Breast epithelium (tissue), 4 donors: ENCODE data around the gene RAI1. TPM values are rescaled to one million over a fixed set of nuclear protein-coding genes. Genes with fewer than 3 reads are reported as not detected.

Source experiments
- DNase-seq, 2 donors: peaks; one replicate each; pipeline ENCODE4 v3.0.0-alpha.2; 2019; ENCODE audit warnings: low spot score in 2 of 2
- H3K27ac ChIP-seq, 2 donors: fragments of 200-600 bp; sonication (generic) in 1 of 2; one replicate each; pipeline ENCODE4 v1.5.1; 2016 to 2019; ENCODE audit warnings: mild to moderate bottlenecking in 1 of 2
- H3K27me3 ChIP-seq, 2 donors: fragments of 200-600 bp; sonication (generic) in 1 of 2; one replicate each; pipeline versions ENCODE4 v1.5.1 to v1.6.0; 2017 to 2019; ENCODE audit warnings: control low read depth in 1 of 2, mild to moderate bottlenecking in 1 of 2
- H3K36me3 ChIP-seq: fragments of 200-600 bp; one replicate; pipeline ENCODE4 v1.5.1; 2019
- H3K4me1 ChIP-seq, 2 donors: fragments of 200-600 bp; sonication (generic); one replicate each; pipeline ENCODE4 v1.5.1; 2016 to 2019; ENCODE audit warnings: control low read depth in 1 of 2
- H3K4me3 ChIP-seq, 3 donors: fragments of 200-600 bp; sonication (generic); 1 replicate in 2 of 3; 2 replicates in 1 of 3; pipeline ENCODE4 v1.5.1; 2016 to 2019; ENCODE audit warnings: mild to moderate bottlenecking in 3 of 3, moderate library complexity in 2 of 3
- H3K9me3 ChIP-seq, 2 donors: fragments of 200-600 bp; sonication (generic) in 1 of 2; one replicate each; pipeline ENCODE4 v1.5.1; 2016 to 2019; ENCODE audit warnings: control low read depth in 1 of 2
- POLR2A ChIP-seq: fragments of 450-650 bp; IDR thresholded peaks from one replicate; pipeline ENCODE4 v1.6.1; 2016; ENCODE audit warnings: antibody characterized with exemption, mild to moderate bottlenecking, moderate library complexity
- POLR2AphosphoS5 ChIP-seq, 3 donors: sonication (generic); formaldehyde crosslinking; IDR thresholded peaks; one replicate each; pipeline ENCODE4 v1.6.1; 2017; ENCODE audit warnings: antibody characterized with exemption in 3 of 3
- intact Hi-C: fragments of 100-400 bp; cut with DNase I; formaldehyde crosslinking; loops from one replicate; pipeline ENCODE4 v1.15.1; 2023; ENCODE audit warnings: low total_unique reads
- total RNA-seq, 3 donors: library from RNA; depleted of rRNA; stranded (reverse); fragments of >200 nt; gene quantifications; one replicate each; pipeline ENCODE4 v1.1.0, GENCODE V29; 2016
- TF ChIP-seq, protein P1 (sequence below), 3 donors: fragments of 450-650 bp; IDR thresholded peaks; one replicate each; pipeline ENCODE4 v1.5.1; 2016 to 2017; ENCODE audit warnings: antibody characterized with exemption in 3 of 3, mild to moderate bottlenecking in 3 of 3, moderate library complexity in 3 of 3

Gene RAI1
- total RNA-seq, 3 donors from 2014 or later, result 5.6 to 25.6 (median 20.6) TPM

GRCh38 chr17:17712268-17712924, 31.1 kb downstream of the RAI1 start:
- Histone ChIP-seq H3K36me3 (no peaks in the 10 kb centered on the region), H3K9me3 (no peaks in the 10 kb centered on the region), H3K27me3 (no peaks in the 10 kb centered on the region), H3K4me3 (no peak overlapping the region), H3K27ac (peak overlapping the region; percentile 91 to 92), H3K4me1 (peaks cover 15 to 48% of the 10 kb centered on the region in 2 donors)
- TF ChIP-seq POLR2A, result no peak
- TF ChIP-seq, protein P1, sequence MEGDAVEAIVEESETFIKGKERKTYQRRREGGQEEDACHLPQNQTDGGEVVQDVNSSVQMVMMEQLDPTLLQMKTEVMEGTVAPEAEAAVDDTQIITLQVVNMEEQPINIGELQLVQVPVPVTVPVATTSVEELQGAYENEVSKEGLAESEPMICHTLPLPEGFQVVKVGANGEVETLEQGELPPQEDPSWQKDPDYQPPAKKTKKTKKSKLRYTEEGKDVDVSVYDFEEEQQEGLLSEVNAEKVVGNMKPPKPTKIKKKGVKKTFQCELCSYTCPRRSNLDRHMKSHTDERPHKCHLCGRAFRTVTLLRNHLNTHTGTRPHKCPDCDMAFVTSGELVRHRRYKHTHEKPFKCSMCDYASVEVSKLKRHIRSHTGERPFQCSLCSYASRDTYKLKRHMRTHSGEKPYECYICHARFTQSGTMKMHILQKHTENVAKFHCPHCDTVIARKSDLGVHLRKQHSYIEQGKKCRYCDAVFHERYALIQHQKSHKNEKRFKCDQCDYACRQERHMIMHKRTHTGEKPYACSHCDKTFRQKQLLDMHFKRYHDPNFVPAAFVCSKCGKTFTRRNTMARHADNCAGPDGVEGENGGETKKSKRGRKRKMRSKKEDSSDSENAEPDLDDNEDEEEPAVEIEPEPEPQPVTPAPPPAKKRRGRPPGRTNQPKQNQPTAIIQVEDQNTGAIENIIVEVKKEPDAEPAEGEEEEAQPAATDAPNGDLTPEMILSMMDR (IDR thresholded peaks at IDR 0.05), result no peak
- TF ChIP-seq POLR2AphosphoS5 (IDR thresholded peaks at IDR 0.05), result no peak
- DNase-seq, result no peak
- intact Hi-C loops, result loop anchor here (10.0 kb wide), 1 partner anchor 1098 kb away; no protein-coding TSS in a partner anchor

GRCh38 chr17:17713839-17714238, 32.6 kb downstream of the RAI1 start:
- intact Hi-C loops, result loop anchor here (10.0 kb wide), 1 partner anchor 1099 kb away; no protein-coding TSS in a partner anchor
- no peak for TF ChIP-seq POLR2AphosphoS5 (IDR thresholded peaks at IDR 0.05)
- TF ChIP-seq, protein P1 (IDR thresholded peaks at IDR 0.05), result no peak
- no peak for TF ChIP-seq POLR2A
- H3K27ac ChIP-seq, result peak overlapping the region; percentile 67 to 73
- no peaks in the 10 kb centered on the region for H3K36me3 ChIP-seq
- H3K4me1 ChIP-seq, result peaks cover 15 to 48% of the 10 kb centered on the region in 2 donors
- H3K4me3 ChIP-seq, result peak overlapping the region in 1 of 3 donors; percentile 0
- no peak for DNase-seq
- no peaks in the 10 kb centered on the region for H3K9me3 ChIP-seq
- no peaks in the 10 kb centered on the region for H3K27me3 ChIP-seq

DNA sequence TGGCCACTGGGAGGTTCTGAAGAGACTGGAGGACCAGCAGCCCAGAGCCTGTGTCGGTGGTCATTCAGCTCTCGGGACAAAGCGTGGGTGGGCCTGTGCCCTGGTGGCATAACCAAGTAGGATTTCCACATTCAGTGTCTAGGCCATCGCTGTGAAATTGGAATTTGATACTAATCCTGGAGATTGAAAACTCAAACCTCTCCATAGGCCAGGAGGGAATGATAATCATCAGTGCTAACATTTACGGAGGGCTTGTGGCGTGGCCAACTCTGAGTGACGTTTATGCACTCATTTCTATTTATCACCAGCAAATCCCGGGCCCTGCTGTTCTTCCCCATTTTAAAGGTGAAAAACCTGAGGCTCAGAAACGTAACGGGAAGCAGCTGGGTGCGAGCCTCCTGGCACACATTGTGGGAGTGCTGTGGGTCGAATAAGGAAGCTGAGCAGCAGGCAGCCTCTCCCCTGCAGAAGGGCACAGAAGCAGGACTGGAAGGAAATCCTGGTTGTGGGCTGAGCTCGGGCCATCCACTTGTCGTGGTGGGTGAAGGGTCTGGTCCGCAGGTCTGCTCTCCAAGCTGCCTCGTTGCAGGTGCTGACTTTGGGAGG, 33.1 kb downstream of the RAI1 start:
- Histone ChIP-seq H3K4me3 (peak overlapping the region in 1 of 3 donors; percentile 0), H3K9me3 (no peaks in the 10 kb centered on the region), H3K27me3 (no peaks in the 10 kb centered on the region), H3K4me1 (peaks cover 15 to 48% of the 10 kb centered on the region in 2 donors), H3K27ac (peak overlapping the region; percentile 67 to 73), H3K36me3 (no peaks in the 10 kb centered on the region)
- DNase-seq, result no peak
- TF ChIP-seq, protein P1 (IDR thresholded peaks at IDR 0.05), result no peak
- TF ChIP-seq POLR2A, result no peak
- TF ChIP-seq POLR2AphosphoS5 (IDR thresholded peaks at IDR 0.05), result no peak
- intact Hi-C loops, result loop anchor here (10.0 kb wide), 1 partner anchor 1100 kb away; no protein-coding TSS in a partner anchor

DNA sequence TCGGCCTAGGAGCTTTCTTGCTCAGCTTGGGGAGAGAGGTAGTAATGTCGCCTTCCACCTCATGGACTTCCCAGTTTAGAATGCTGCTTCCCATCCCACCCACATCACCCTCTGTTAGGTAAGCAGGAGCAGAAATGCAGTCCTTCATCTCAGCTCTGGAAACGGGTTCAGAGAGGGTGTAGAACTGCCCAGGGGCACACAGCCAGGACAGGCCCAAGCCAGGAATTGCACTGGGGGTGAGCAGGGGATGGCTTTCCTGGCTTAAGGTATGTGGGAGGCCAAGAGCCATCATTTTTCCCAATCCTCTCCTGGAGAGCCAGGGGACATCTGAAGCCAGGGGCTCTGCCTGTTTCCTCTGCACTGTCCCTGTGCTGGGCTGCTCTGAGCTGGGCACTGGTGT, 33.6 kb downstream of the RAI1 start:
- no peak for TF ChIP-seq POLR2A
- TF ChIP-seq, protein P1 (IDR thresholded peaks at IDR 0.05), result no peak
- TF ChIP-seq POLR2AphosphoS5 (IDR thresholded peaks at IDR 0.05), result no peak
- H3K36me3 ChIP-seq, result no peaks in the 10 kb centered on the region
- H3K4me3 ChIP-seq, result no peak overlapping the region
- no peak for DNase-seq
- H3K9me3 ChIP-seq, result no peaks in the 10 kb centered on the region
- H3K4me1 ChIP-seq, result peaks cover 15 to 46% of the 10 kb centered on the region in 2 donors
- H3K27ac ChIP-seq, result peak overlapping the region; percentile 67 to 73
- H3K27me3 ChIP-seq, result no peaks in the 10 kb centered on the region
- intact Hi-C loops, result loop anchor here (10.0 kb wide), 1 partner anchor 1100 kb away; no protein-coding TSS in a partner anchor
